Measurements from ENCODE around the gene PIK3C3.

The PIK3C3 gene

GRCh38 chr18:42051411-42051810, 96.4 kb downstream of the PIK3C3 start:
- TF ChIP-seq POLR2A (IDR thresholded peaks at IDR 0.05; ENCODE audit: low read depth, low read length) = no peak
- no peak for DNase-seq (ENCODE audit: insufficient read length, low spot score)
- FAIRE-seq = no peak

- FAIRE-seq = no peak
- no peak for DNase-seq (ENCODE audit: insufficient read length, low spot score)
- no peak for TF ChIP-seq POLR2A (IDR thresholded peaks at IDR 0.05; ENCODE audit: low read depth, low read length)
These were observed 97.2 kb downstream of the PIK3C3 start for GRCh38 chr18:42052122-42052708.

GRCh38 chr18:42053188-42053781, 98.3 kb downstream of the PIK3C3 start:
- FAIRE-seq = peak; percentile 27
- TF ChIP-seq POLR2A (IDR thresholded peaks at IDR 0.05; ENCODE audit: low read depth, low read length) = no peak
- DNase-seq (ENCODE audit: insufficient read length, low spot score) = no peak

GRCh38 chr18:42064109-42064508, 109.1 kb downstream of the PIK3C3 start:
- DNase-seq (ENCODE audit: insufficient read length, low spot score) (no peak), FAIRE-seq (no peak)
- no peak for TF ChIP-seq POLR2A (IDR thresholded peaks at IDR 0.05; ENCODE audit: low read depth, low read length)

GRCh38 chr18:42067518-42067917, 112.5 kb downstream of the PIK3C3 start:
- FAIRE-seq (no peak), DNase-seq (ENCODE audit: insufficient read length, low spot score) (no peak)
- no peak for TF ChIP-seq POLR2A (IDR thresholded peaks at IDR 0.05; ENCODE audit: low read depth, low read length)

GRCh38 chr18:42068030-42068429, 113.0 kb downstream of the PIK3C3 start:
- DNase-seq (ENCODE audit: insufficient read length, low spot score) (no peak), FAIRE-seq (no peak)
- no peak for TF ChIP-seq POLR2A (IDR thresholded peaks at IDR 0.05; ENCODE audit: low read depth, low read length)

- DNase-seq (ENCODE audit: insufficient read length, low spot score) (no peak), FAIRE-seq (no peak)
- TF ChIP-seq POLR2A (IDR thresholded peaks at IDR 0.05; ENCODE audit: low read depth, low read length) = no peak
These were observed 114.0 kb downstream of the PIK3C3 start for GRCh38 chr18:42069036-42069435.

- DNase-seq (ENCODE audit: insufficient read length, low spot score) (no peak), FAIRE-seq (no peak)
- TF ChIP-seq POLR2A (IDR thresholded peaks at IDR 0.05; ENCODE audit: low read depth, low read length) = no peak
These were observed 117.4 kb downstream of the PIK3C3 start for GRCh38 chr18:42072407-42072806.

GRCh38 chr18:42074704-42075103, 119.7 kb downstream of the PIK3C3 start:
- no peak for FAIRE-seq
- DNase-seq (ENCODE audit: insufficient read length, low spot score) = no peak
- no peak for TF ChIP-seq POLR2A (IDR thresholded peaks at IDR 0.05; ENCODE audit: low read depth, low read length)

GRCh38 chr18:42078711-42079110, 123.7 kb downstream of the PIK3C3 start:
- FAIRE-seq (no peak), DNase-seq (ENCODE audit: insufficient read length, low spot score) (no peak)
- TF ChIP-seq POLR2A (IDR thresholded peaks at IDR 0.05; ENCODE audit: low read depth, low read length) = no peak

- no peak for DNase-seq (ENCODE audit: insufficient read length, low spot score)
- no peak for FAIRE-seq
- TF ChIP-seq POLR2A (IDR thresholded peaks at IDR 0.05; ENCODE audit: low read depth, low read length) = no peak
These were observed 125.3 kb downstream of the PIK3C3 start for GRCh38 chr18:42080340-42080739.

- DNase-seq (ENCODE audit: insufficient read length, low spot score) (no peak), FAIRE-seq (no peak)
- TF ChIP-seq POLR2A (IDR thresholded peaks at IDR 0.05; ENCODE audit: low read depth, low read length) = no peak
These were observed 127.6 kb downstream of the PIK3C3 start for GRCh38 chr18:42082415-42083234.

GRCh38 chr18:42086288-42086687, 131.3 kb downstream of the PIK3C3 start:
- no peak for FAIRE-seq
- TF ChIP-seq POLR2A (IDR thresholded peaks at IDR 0.05; ENCODE audit: low read depth, low read length) = no peak
- DNase-seq (ENCODE audit: insufficient read length, low spot score) = no peak

- FAIRE-seq (no peak), DNase-seq (ENCODE audit: insufficient read length, low spot score) (no peak)
- TF ChIP-seq POLR2A (IDR thresholded peaks at IDR 0.05; ENCODE audit: low read depth, low read length) = no peak
These were observed 132.2 kb downstream of the PIK3C3 start for GRCh38 chr18:42087235-42087634.

GRCh38 chr18:42087876-42088275, 132.8 kb downstream of the PIK3C3 start:
- DNase-seq (ENCODE audit: insufficient read length, low spot score) = no peak
- TF ChIP-seq POLR2A (IDR thresholded peaks at IDR 0.05; ENCODE audit: low read depth, low read length) = no peak
- no peak for FAIRE-seq

Data from H54 (cell line).